Left lobe of liver (tissue), 2 donors: ENCODE measurements around the gene PUS10. TPM values are rescaled to one million over a fixed set of nuclear protein-coding genes. Genes with fewer than 3 reads are reported as not detected.
"Not testable (repeated sequence)": the region's sequence is repeated elsewhere in the genome, so short reads cannot be mapped to it uniquely, and the experiment has no call there.

Source experiments
- ATAC-seq: fragments of 200-7000 bp; cut with Tn5 transposase; one replicate; pipeline ENCODE4 v1.9.1; 2020; ENCODE audit warnings: mild to moderate bottlenecking, moderate library complexity
- DNase-seq: peaks from one replicate; pipeline ENCODE4 v3.0.0-alpha.2; 2020; ENCODE audit warnings: low spot score
- total RNA-seq: library from RNA; stranded (reverse); gene quantifications from one replicate; pipeline ENCODE4 v1.2.1, GENCODE V29; 2021
- donor health status: DM: no; HTN: no; CAD: no; lungs with moderate emphysema.
- donor health status: DM: no; HTN: yes; CAD: no.

The PUS10 gene
- 9.8 TPM for total RNA-seq

GRCh38 chr2:61017556-61018317 is at the start of gene PUS10, which contains the start of gene PEX13:
PUS10 (minus strand) TSS chr2:61018255; CDS start chr2:61011890, 6,365 bp downstream.
PEX13 (plus strand) TSS chr2:61017720; CDS start chr2:61017760, 40 bp downstream.
- peak; percentile 87 for DNase-seq

DNA sequence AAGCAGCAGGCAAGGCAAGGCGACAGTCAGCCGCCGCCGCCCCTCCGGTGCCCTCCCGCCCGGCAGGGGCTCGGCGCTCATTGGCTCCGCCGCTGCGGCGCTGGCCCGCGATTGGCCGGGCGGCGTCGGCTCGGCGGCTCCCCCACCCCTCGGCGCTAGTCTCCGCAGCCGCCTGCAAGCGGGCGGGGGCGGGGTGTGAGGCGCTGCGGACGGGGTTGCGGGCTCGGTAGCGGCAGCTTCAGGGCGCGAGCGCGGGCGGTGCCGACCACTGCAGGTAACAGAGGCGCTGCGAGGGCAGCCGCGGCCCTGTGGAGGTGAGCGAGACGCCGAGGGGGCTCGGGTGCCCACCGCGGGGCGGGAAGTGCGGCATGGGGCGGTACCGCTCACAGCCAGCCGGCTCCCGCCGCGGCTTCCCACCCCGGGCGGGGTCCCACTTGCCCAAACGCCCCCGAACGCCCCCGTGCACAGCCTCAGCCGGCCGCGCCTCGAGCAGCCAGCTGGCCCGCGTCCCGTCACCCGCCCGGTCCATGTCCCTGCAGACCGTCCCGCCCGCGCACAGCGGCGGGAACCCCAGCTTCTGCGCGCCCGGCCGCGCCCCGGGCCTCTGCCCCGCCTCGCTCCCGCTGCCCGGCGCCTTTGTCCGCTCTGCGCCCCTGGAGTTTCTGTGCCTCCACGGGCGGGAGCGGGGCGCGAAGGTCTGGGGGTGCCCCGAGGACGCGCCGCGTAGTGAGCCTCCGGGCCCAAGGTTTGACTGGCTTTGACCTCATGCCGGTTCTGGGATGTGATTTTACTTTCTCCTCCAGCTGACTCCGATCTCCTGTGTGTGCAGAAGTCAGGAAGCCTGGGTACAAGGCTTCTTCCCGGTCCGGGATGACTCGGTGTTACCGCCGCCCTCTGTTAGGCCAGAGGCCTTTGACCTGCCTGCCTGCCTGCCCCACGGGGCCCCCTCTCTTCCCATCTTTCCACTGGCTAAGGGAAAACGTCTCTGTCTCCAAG is 48.0 kb upstream of the PUS10 start, which contains the start of gene SANBR:
Gene SANBR, plus strand, starts transcription at position 158 of the 996 bp plus-strand sequence. CDS start 4,480 bp downstream, outside the sequence.
- ATAC-seq (peak; percentile 97), DNase-seq (peak; percentile 87)

More at GRCh38 chr2:61017556-61018317, at the start of gene PUS10, which contains the start of gene PEX13:
- ATAC-seq: peak; percentile 90

- ATAC-seq (no peak), DNase-seq (no peak)
Measured at GRCh38 chr2:61059382-61059781, 41.3 kb upstream of the PUS10 start.

DNA sequence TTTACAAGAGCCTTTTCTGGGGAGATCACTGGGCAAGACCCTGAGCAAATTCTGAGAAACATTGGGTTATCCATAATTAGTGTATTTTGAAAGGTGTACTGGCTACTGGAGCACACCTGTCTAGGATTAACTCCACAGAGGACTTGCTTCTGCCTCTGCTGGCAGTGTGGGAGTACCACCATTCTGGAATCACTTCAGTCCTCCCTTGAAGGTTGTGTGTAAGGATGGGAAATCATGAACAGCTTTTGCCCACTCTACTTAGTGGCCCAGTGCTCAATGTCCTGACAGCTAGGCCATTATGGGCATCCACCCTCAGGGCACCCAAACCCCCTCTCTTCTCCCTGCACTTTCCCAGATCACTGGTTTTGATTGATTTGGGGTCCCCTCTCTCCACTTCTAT is 39.5 kb upstream of the PUS10 start:
- no peak for DNase-seq
- ATAC-seq: no peak

DNA sequence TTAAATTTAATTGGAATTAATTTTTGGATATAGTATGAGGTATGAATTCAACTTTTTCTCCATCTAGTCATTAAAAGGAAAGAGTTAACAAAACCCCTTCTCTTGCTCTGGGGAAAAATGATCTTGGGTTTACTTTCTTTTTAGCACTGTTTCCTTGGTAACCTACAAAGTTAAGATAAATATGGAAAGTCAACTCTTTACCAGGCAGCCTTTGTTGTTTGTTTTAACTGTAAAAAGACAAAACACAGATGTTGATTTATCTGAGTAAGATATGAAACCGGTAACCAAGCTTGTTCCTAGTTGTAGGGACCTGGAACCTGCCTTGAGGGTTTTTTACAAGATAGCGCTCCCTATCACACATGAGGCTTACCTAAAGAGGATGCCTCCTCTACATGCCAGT is 37.5 kb upstream of the PUS10 start:
- no peak for DNase-seq
- ATAC-seq: no peak

DNA sequence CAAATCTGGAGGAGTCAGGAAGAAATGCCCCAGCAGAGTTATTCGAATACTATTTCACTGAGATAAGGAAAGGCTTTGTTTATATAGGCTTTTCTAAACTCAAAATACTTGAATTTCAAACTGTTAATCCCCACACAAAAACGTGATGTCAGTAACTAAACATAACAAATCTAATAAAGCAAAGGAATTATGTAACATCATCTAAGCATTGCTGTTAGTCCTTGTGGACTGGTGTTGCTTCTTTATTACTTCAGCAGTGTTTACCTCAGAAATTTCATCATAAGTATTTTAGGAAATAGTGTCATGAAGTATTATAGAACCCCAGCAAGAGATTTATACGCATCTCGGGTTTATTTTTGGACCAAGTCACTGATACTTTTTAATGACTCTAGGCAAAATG is 27.9 kb upstream of the PUS10 start:
- no peak for DNase-seq
- no peak for ATAC-seq

DNA sequence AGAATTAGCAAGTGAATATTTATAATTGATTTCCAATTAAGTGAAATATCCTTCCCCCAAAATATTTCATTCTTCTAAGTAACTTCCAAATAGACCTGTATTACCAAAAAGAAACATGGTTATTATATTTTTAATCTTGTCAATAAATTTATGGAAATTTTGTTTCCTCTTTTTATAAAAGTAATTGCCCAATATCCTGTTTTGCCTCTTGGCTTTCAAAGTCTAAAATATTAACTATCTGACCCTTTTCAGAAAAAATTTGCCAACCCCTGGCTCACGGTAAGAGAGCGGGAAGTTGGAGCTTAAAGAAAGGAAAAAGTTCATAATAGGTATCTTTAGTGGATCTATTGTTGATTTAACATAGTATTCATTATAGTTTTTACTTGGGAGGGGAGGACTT is 27.2 kb upstream of the PUS10 start:
- no peak for DNase-seq
- ATAC-seq: no peak

- DNase-seq: no peak
- ATAC-seq: no peak
Measured at GRCh38 chr2:61044636-61045035, 26.6 kb upstream of the PUS10 start.

- DNase-seq: no peak
- no peak for ATAC-seq
Measured at GRCh38 chr2:61042807-61043206, 24.8 kb upstream of the PUS10 start.

DNA sequence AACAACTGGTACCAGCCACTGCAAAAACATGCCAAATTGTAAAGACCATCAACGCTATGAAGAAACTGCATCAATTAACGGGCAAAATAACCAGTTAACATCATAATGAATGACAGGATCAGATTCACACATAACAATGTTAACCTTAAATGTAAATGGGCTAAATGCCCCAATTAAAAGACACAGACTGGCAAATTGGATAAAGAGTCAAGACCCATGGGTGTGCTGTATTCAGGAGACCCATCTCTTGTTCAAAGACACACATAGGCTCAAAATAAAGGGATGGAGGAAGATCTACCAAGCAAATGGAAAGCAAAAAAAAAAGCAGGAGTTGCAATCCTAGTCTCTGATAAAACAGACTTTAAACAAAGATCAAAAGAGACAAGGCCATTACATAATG is 18.6 kb upstream of the PUS10 start:
- not testable (repeated sequence) for ATAC-seq, DNase-seq

DNA sequence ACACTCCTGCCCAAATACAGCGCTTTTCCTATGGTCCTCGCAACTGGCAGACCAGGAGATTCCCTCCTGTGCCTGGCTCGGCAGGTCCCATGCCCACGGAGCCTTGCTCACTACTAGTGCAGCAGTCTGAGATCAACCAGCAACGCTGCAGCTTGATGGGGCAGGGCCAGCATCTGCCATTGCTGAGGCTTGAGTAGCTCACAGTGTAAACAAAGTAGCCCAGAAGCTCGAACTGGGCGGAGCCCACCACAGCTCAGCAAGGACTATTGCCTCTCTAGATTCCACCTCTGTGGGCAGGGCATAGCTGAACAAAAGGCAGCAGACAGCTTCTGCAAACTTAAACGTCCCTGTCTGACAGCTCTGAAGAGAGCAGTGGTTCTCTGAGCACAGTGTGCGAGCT is 16.5 kb upstream of the PUS10 start:
- not testable (repeated sequence) for ATAC-seq, DNase-seq

- DNase-seq (no peak), ATAC-seq (no peak)
Measured at GRCh38 chr2:61029533-61029932, 11.5 kb upstream of the PUS10 start.

DNA sequence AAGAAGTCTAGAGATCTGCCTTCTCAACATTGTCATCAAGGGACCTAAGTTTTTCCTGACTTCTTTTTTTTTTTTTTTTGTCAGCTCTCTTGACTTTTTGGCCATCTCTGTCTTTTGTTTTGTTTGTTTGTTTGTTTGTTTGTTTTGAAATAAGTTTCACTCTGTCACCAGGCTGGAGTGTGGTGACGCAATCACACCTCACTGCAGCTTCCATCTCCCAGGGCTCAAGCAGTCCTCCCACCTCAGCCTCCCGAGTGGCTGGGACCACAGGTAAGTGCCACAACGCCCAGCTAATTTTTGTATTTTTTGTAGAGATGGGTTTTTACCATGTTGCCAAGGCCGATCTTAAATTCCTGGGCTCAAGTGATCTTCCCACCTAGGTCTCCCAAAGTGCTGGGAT is 5.6 kb upstream of the PUS10 start:
- no peak for ATAC-seq

DNA sequence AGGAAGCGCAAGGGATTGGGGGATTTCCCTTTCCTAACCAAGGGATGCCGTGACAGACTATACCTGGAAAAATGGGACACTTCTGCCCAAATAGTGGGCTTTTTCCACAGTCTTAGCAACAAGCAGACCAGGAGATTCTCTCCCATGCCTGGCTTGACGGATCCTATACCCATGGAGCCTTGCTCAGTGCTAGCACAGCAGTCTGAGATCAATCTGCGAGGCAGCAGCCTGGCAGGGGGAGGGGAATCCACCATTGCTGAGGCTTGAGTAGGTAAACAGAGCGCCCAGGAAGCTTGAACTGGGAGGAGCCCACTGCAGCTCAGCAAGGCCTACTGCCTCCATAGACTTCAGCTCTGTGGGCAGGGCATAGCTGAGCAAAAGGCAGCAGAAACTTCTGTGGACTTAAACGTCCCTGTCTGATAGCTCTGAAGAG is 3.2 kb upstream of the PUS10 start:
- DNase-seq (no peak), ATAC-seq (no peak)

More for the DNA sequence above, 5.6 kb upstream of the PUS10 start:
- no peak for DNase-seq

GRCh38 chr2:61018798-61019197 is 743 bp upstream of the PUS10 start:
- DNase-seq: no peak
- ATAC-seq: no peak

DNA sequence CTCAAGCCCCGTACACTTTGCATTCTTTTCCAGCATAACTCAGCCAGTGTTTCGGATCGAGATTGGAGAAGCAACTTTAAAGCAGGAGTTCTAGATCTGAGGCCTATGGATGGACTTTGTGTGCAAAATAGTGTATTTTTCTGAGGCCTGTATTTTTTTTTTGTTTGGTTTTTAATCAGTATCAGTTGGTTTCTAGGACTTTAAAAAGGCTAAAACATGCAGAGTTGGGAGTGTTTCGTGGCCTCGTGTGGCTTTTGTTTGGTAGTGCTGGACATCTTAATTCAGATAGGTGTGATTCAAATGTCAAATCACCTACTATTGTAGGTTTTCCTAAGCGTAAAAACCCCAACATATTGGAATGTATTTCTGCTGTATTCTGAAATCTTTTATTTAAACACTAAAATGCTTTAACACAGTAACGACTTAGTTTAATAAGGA is 282 bp upstream of the PUS10 start:
- DNase-seq (no peak), ATAC-seq (peak; percentile 1)

DNA sequence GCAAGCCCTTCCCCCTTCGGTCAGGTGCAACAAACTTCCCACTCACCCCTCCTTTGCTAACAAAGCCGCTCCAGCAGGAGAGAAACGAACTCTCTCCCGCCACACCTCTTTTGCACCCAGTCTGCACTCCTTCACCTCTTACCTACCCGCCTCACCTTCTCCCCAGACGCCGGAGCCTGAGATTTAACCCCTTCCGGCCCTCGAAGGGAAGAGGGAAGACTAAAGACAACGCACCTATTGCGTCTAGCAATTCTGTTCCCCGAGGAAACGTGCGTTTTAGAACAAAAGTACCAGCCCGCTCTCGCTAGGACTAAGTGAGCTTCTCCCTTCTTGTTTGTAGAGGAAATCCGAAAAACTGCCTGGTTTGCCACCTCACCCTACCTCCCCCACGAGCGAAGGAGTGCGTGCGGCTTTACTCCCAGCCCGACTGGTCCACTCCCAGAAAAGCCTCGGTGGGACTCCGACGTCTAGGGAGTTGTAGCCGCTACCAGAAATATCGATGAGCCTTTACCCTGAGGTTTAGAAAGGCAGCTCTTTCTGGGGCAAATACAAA is 976 bp downstream of the PUS10 start:
- DNase-seq: peak; percentile 81

GRCh38 chr2:61016392-61017002 is 1.6 kb downstream of the PUS10 start:
- DNase-seq (no peak), ATAC-seq (no peak)

More for the DNA sequence above, 976 bp downstream of the PUS10 start:
- ATAC-seq: peak; percentile 81

DNA sequence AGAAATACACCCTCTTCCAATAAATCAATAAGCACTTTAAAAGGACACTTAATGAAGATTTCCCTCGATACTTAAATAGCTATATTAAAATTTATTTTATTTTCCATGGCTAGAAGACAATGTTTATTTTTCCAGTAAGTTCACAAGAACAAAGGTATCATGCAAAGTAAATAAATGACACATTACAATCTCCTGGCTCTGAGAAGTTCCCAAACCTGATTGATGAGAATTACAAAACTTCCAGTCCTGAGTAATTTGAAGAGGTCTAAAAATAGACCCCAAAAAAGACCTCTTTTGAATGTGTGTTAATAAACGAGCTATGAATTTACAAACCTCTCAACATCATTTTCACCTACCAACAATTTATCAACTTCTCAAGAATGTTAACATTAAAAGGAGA is 2.1 kb downstream of the PUS10 start:
- no peak for ATAC-seq

DNA sequence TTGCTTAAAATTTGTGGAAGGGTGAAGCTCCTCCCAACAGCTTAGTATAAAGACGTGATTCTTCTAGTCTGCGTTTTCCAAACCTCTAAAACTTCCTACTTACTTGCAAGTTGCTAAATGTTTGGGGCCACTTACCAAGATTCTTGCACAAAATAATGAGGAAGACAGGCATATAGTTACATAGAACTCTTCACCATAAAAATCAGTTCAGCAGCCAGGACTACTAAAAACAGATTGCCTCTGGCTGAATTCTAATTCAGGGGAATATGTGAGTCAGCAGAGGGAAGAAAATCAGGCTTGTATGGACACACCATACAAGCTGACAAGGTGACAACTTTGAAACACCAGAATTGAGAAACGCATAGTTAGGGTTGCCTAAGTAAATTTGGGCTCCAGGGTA is 3.3 kb downstream of the PUS10 start:
- no peak for ATAC-seq

More for the DNA sequence above, 2.1 kb downstream of the PUS10 start:
- no peak for DNase-seq

More for the DNA sequence above, 3.3 kb downstream of the PUS10 start:
- no peak for DNase-seq
